ENCODE measurements around the gene FARSB. TPM values are rescaled to one million over a fixed set of nuclear protein-coding genes. Genes with fewer than 3 reads are reported as not detected.

Gene FARSB
- polyA plus RNA-seq, 1 experiment = 32.6 TPM

DNA sequence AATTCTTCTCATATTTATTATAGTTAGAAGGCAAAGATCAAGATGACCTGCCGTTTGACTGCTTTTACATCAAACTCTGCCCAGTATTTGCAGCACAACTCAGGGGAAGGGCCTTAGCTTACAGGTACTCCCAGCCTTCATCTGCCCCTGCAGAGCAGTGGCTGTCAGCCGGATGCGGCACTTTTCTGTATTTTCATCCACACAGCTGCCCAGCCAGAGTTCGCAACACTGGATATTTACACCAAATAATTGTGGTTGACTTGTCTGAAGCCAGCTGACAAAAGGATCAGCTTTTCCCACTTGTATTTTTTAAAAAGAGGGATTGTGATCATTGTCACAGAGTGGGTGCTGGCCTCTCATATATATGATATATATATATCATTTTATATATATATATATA is 94.7 kb downstream of the FARSB start:
- ChIA-PET POLR2A (no interaction called here), CTCF (interaction anchor here (0.6 to 2.4 kb wide), 9 partner anchors 8 to 506 kb away, joined by 3 to 22 read pairs (median 7); no protein-coding TSS in a partner anchor)
- DNase-seq (ENCODE audit: low read depth, low spot score) = no peak
- H3K9me3 ChIP-seq (ENCODE audit: control insufficient read depth, insufficient read depth, low read length) = no peaks in the 10 kb centered on the region
- TF ChIP-seq CTCF (IDR thresholded peaks at IDR 0.05; ENCODE audit: low read depth, low read length) = no peak
- no peak overlapping the region for H3K4me3 ChIP-seq (ENCODE audit: low read depth, low read length)
- peaks cover 1% of the 10 kb centered on the region for H3K27me3 ChIP-seq (ENCODE audit: control insufficient read depth, insufficient read depth, low read length)
- H3K27ac ChIP-seq (ENCODE audit: low read depth, low read length) = no peak overlapping the region

DNA sequence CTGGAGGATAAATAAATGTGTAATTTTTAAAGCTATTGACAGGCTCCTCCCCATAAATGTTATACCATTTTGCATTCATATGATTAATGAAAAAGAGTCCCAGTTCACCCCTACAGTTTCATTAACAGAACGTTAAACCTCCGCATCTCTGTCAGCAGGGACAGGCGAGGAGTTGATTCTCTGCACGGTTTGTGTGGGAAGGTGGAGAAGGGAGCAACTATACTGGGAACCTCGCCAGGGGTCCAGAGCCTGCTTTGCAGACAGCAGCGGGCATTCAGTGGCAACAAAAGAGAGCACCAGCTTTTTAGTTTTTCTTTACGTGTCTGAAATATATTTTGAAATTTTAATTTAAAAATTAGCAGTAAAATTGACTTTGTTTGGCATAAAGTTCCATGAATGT is 101.4 kb downstream of the FARSB start:
- POLR2A ChIA-PET = no interaction called here
- Histone ChIP-seq H3K4me3 (ENCODE audit: low read depth, low read length) (no peak overlapping the region), H3K9me3 (ENCODE audit: control insufficient read depth, insufficient read depth, low read length) (no peaks in the 10 kb centered on the region), H3K27me3 (ENCODE audit: control insufficient read depth, insufficient read depth, low read length) (peaks cover 6% of the 10 kb centered on the region), H3K27ac (ENCODE audit: low read depth, low read length) (no peak overlapping the region)
- no peak for TF ChIP-seq CTCF (IDR thresholded peaks at IDR 0.05; ENCODE audit: low read depth, low read length)
- CTCF ChIA-PET = interaction anchor here (1.1 kb wide), 1 partner anchor 10 kb away, joined by 3 read pairs; no protein-coding TSS in a partner anchor
- DNase-seq (ENCODE audit: low read depth, low spot score) = no peak

DNA sequence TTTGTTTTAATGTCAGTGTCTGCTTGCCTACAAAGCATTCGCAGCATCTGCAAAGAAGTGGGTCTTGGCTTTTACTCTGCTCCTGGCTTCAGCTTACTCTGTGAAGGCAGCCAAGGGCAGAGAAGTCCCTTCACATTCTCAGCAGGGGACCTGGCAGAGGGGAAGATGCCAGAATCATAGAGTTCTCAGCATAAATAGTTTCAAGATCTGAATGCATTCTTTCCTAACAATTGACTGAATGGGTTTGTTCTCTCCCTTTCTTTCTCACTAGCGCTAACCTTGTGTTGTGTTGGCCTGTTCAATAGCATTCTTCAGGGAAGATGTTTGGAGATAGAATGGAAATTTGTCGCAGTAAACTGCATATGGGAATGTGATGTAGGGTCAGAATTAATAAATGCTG is 106.9 kb downstream of the FARSB start:
- Histone ChIP-seq H3K27ac (ENCODE audit: low read depth, low read length) (no peak overlapping the region), H3K27me3 (ENCODE audit: control insufficient read depth, insufficient read depth, low read length) (peaks cover 5% of the 10 kb centered on the region), H3K4me3 (ENCODE audit: low read depth, low read length) (no peak overlapping the region), H3K9me3 (ENCODE audit: control insufficient read depth, insufficient read depth, low read length) (no peaks in the 10 kb centered on the region)
- no peak for TF ChIP-seq CTCF (IDR thresholded peaks at IDR 0.05; ENCODE audit: low read depth, low read length)
- POLR2A ChIA-PET = no interaction called here
- CTCF ChIA-PET = no interaction called here
- DNase-seq (ENCODE audit: low read depth, low spot score) = no peak

DNA sequence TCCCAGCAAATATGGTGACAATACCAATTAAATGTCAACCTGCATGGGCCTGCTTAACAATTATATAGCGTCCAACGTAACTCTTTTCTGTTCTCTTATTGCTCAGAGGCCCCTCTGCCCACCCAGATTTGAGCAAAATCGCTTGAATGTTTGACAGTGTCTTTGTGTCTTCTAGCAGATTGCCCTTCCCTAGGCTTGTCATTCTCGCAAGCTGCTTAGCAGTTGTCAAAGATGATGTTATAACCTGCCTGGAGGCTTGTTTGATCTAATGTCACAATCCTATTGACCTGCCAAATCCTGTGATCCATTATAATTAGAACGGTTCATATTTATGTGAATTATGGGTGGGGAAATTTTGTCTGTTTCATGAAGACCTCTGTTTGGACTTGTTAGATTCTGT is 108.8 kb downstream of the FARSB start:
- POLR2A ChIA-PET = no interaction called here
- CTCF ChIA-PET = interaction anchor here (0.7 kb wide), 1 partner anchor 29 kb away, joined by 3 read pairs; no protein-coding TSS in a partner anchor
- Histone ChIP-seq H3K9me3 (ENCODE audit: control insufficient read depth, insufficient read depth, low read length) (no peaks in the 10 kb centered on the region), H3K27me3 (ENCODE audit: control insufficient read depth, insufficient read depth, low read length) (peaks cover 3% of the 10 kb centered on the region), H3K4me3 (ENCODE audit: low read depth, low read length) (no peak overlapping the region), H3K27ac (ENCODE audit: low read depth, low read length) (no peak overlapping the region)
- DNase-seq (ENCODE audit: low read depth, low spot score) = no peak
- TF ChIP-seq CTCF (IDR thresholded peaks at IDR 0.05; ENCODE audit: low read depth, low read length) = no peak

DNA sequence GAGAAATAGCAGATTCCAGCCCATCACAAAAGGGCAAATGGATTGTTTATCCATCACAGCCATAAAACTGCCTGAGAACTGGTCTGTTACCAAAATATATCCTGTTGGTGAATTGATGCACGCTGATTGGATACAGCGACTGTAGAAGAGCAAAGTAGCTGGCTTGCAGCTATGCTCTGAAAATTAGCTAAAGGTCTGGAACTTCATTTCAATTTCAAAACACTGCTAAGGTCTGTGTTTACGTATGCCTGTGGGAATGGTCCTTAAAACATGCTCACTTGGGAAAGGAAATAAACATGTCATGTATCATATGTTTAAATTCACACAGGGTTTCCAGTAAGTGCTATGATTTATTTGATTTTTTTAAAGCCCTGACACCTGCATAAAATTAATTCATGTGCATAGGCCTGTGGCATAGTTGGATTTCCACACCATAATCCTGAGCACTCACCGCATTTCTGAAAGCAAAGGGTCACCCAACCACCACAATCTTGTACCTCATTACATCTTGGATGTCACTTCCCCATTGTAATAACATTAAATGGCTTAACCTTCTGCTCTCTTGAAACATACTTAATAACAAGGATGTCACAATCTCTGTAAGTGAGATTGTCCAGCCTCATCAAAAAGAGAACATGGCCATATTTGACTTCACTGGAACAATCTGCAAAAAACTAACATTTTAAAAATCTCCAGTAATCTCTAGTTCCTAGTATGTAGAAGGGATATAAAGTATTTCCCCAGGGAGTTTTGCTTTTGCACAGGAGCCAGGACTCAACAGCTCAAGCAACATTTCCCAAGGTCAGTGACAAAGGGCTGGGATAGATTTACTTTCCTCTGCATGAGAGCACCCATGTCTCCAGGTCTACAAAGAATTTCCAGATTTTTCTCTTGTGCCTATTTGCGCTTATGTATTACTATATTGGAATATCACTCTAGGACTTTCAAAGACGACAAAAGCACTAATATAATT is 109.8 kb downstream of the FARSB start:
- H3K4me3 ChIP-seq (ENCODE audit: low read depth, low read length) = no peak overlapping the region
- no peak for DNase-seq (ENCODE audit: low read depth, low spot score)
- POLR2A ChIA-PET = no interaction called here
- CTCF ChIA-PET = interaction anchor here (0.7 to 1.8 kb wide), 3 partner anchors 16 to 228 kb away, joined by 3 to 7 read pairs (median 3); no protein-coding TSS in a partner anchor
- H3K9me3 ChIP-seq (ENCODE audit: control insufficient read depth, insufficient read depth, low read length) = no peaks in the 10 kb centered on the region
- no peak overlapping the region for H3K27ac ChIP-seq (ENCODE audit: low read depth, low read length)
- TF ChIP-seq CTCF (IDR thresholded peaks at IDR 0.05; ENCODE audit: low read depth, low read length) = no peak
- peaks cover 3% of the 10 kb centered on the region for H3K27me3 ChIP-seq (ENCODE audit: control insufficient read depth, insufficient read depth, low read length)

All from AG04450 (cell line).